Measurements from ENCODE around the gene HOXC5.

The HOXC5 gene

GRCh38 chr12:54036620-54037359 is 3.9 kb downstream of the HOXC5 start:
- TF ChIP-seq TAF1 (IDR thresholded peaks at IDR 0.05; ENCODE audit: borderline replicate concordance, insufficient read depth, low read length), result no peak
- TF ChIP-seq FOXP2 (optimal IDR thresholded peaks at IDR 0.05; ENCODE audit: borderline replicate concordance, extremely low read depth, extremely low read length, insufficient read depth), result no peak
- no peak for TF ChIP-seq POLR2AphosphoS5 (IDR thresholded peaks at IDR 0.05; ENCODE audit: low read depth, low read length)
- no peak for TF ChIP-seq REST (IDR thresholded peaks at IDR 0.05; ENCODE audit: insufficient read depth in 1 of 2, low read depth in 2 of 2, low read length in 2 of 2)
- TF ChIP-seq SIN3A (IDR thresholded peaks at IDR 0.05; ENCODE audit: borderline replicate concordance, insufficient read depth, low read length), result no peak

- no peak for TF ChIP-seq FOXP2 (optimal IDR thresholded peaks at IDR 0.05; ENCODE audit: borderline replicate concordance, extremely low read depth, extremely low read length, insufficient read depth)
- no peak for TF ChIP-seq TAF1 (IDR thresholded peaks at IDR 0.05; ENCODE audit: borderline replicate concordance, insufficient read depth, low read length)
- TF ChIP-seq REST (IDR thresholded peaks at IDR 0.05; ENCODE audit: insufficient read depth in 1 of 2, low read depth in 2 of 2, low read length in 2 of 2), result no peak
- TF ChIP-seq SIN3A (IDR thresholded peaks at IDR 0.05; ENCODE audit: borderline replicate concordance, insufficient read depth, low read length), result no peak
- TF ChIP-seq POLR2AphosphoS5 (IDR thresholded peaks at IDR 0.05; ENCODE audit: low read depth, low read length), result no peak
Measured at GRCh38 chr12:54037360-54038283, 4.8 kb downstream of the HOXC5 start.

- no peak for TF ChIP-seq FOXP2 (optimal IDR thresholded peaks at IDR 0.05; ENCODE audit: borderline replicate concordance, extremely low read depth, extremely low read length, insufficient read depth)
- TF ChIP-seq TAF1 (IDR thresholded peaks at IDR 0.05; ENCODE audit: borderline replicate concordance, insufficient read depth, low read length), result no peak
- TF ChIP-seq POLR2AphosphoS5 (IDR thresholded peaks at IDR 0.05; ENCODE audit: low read depth, low read length), result no peak
- no peak for TF ChIP-seq SIN3A (IDR thresholded peaks at IDR 0.05; ENCODE audit: borderline replicate concordance, insufficient read depth, low read length)
- no peak for TF ChIP-seq REST (IDR thresholded peaks at IDR 0.05; ENCODE audit: insufficient read depth in 1 of 2, low read depth in 2 of 2, low read length in 2 of 2)
Measured at GRCh38 chr12:54038284-54038870, 5.5 kb downstream of the HOXC5 start.

GRCh38 chr12:54038871-54039414 is 6.1 kb downstream of the HOXC5 start:
- TF ChIP-seq REST (IDR thresholded peaks at IDR 0.05; ENCODE audit: insufficient read depth in 1 of 2, low read depth in 2 of 2, low read length in 2 of 2) (no peak), POLR2AphosphoS5 (IDR thresholded peaks at IDR 0.05; ENCODE audit: low read depth, low read length) (no peak), FOXP2 (optimal IDR thresholded peaks at IDR 0.05; ENCODE audit: borderline replicate concordance, extremely low read depth, extremely low read length, insufficient read depth) (no peak), SIN3A (IDR thresholded peaks at IDR 0.05; ENCODE audit: borderline replicate concordance, insufficient read depth, low read length) (no peak), TAF1 (IDR thresholded peaks at IDR 0.05; ENCODE audit: borderline replicate concordance, insufficient read depth, low read length) (no peak)
